Stimulated activated CD4-positive, alpha-beta T cell treated with anti-CD3 and anti-CD28 coated beads, Interleukin-4, amount 100 ng/mL, for 24 hours (primary cell): ENCODE measurements around the gene DAPK1.

Experiments used
- DNase-seq: peaks from one replicate; pipeline ENCODE4 v3.0.0-alpha.2; 2020

The DAPK1 gene

GRCh38 chr9:87570000-87570908 lies 72.6 kb downstream of the DAPK1 start:
- DNase-seq = no peak

- no peak for DNase-seq
Measured at GRCh38 chr9:87572719-87573118, 75.1 kb downstream of the DAPK1 start.

GRCh38 chr9:87573841-87574342 lies 76.2 kb downstream of the DAPK1 start:
- no peak for DNase-seq

- no peak for DNase-seq
Measured at GRCh38 chr9:87577746-87578145, 80.1 kb downstream of the DAPK1 start.

- DNase-seq = no peak
Measured at GRCh38 chr9:87578625-87579024, 81.0 kb downstream of the DAPK1 start.

GRCh38 chr9:87579781-87580541 lies 82.3 kb downstream of the DAPK1 start:
- no peak for DNase-seq

- DNase-seq = no peak
Measured at GRCh38 chr9:87580941-87581438, 83.3 kb downstream of the DAPK1 start.

GRCh38 chr9:87581513-87581912 lies 83.8 kb downstream of the DAPK1 start:
- no peak for DNase-seq

GRCh38 chr9:87581949-87582637 lies 84.4 kb downstream of the DAPK1 start:
- no peak for DNase-seq

- no peak for DNase-seq
Measured at GRCh38 chr9:87584326-87584725, 86.7 kb downstream of the DAPK1 start.

- no peak for DNase-seq
Measured at GRCh38 chr9:87585123-87585855, 87.6 kb downstream of the DAPK1 start.

GRCh38 chr9:87586731-87587355 lies 89.2 kb downstream of the DAPK1 start:
- no peak for DNase-seq

- DNase-seq = no peak
Measured at GRCh38 chr9:87587356-87587745, 89.7 kb downstream of the DAPK1 start.

- no peak for DNase-seq
Measured at GRCh38 chr9:87587864-87588263, 90.2 kb downstream of the DAPK1 start.

GRCh38 chr9:87588339-87588738 lies 90.7 kb downstream of the DAPK1 start:
- no peak for DNase-seq

GRCh38 chr9:87590996-87591395 lies 93.3 kb downstream of the DAPK1 start:
- DNase-seq = no peak

GRCh38 chr9:87592554-87593358 lies 95.1 kb downstream of the DAPK1 start:
- no peak for DNase-seq

- no peak for DNase-seq
Measured at GRCh38 chr9:87593359-87593980, 95.8 kb downstream of the DAPK1 start.

- DNase-seq = no peak
Measured at GRCh38 chr9:87594194-87594593, 96.5 kb downstream of the DAPK1 start.

GRCh38 chr9:87594662-87595061 lies 97.0 kb downstream of the DAPK1 start:
- DNase-seq = no peak
